Caco-2 (cell line): Measurements from ENCODE around the gene TAF3. TPM values are rescaled to one million over a fixed set of nuclear protein-coding genes. Genes with fewer than 3 reads are reported as not detected.

Experiments used
- BruUV-seq: library from RNA; stranded (reverse); fragments of 400-500 nt; replicated peaks from 2 replicates; lab custom pipeline; 2021; lab: Mats Ljungman, UMichigan
- CTCF ChIA-PET: fragments of 300-600 bp; sonication (Branson Sonifier 250); formaldehyde crosslinking; loops from one replicate; lab custom pipeline; 2022; ENCODE audit warnings: antibody characterized with exemption; lab: Charles Lee
- POLR2A ChIA-PET: fragments of 300-600 bp; sonication (Branson Sonifier 250); formaldehyde crosslinking; loops from one replicate; lab custom pipeline; 2022; ENCODE audit warnings: antibody characterized with exemption; lab: Charles Lee
- DNase-seq, 2 experiments: peaks; one replicate each; pipeline versions ENCODE4 v3.0.0 to v3.0.0-alpha.2; 2020 to 2022
- H3K27me3 ChIP-seq: replicated peaks from 2 replicates; pipeline ENCODE4 v1.6.0; 2011; ENCODE audit warnings: low read length; ENCODE audit not compliant: control insufficient read depth, insufficient read depth
- H3K36me3 ChIP-seq: 2 replicates; pipeline ENCODE4 v1.5.1; 2011; ENCODE audit warnings: low read length; ENCODE audit not compliant: control insufficient read depth, insufficient read depth
- H3K4me1 ChIP-seq: fragments of 250-450 bp; sonication (Bioruptor Pico); 2 replicates; pipeline ENCODE4 v1.5.1; 2020; ENCODE audit warnings: mild to moderate bottlenecking
- H3K4me3 ChIP-seq: 2 replicates; pipeline ENCODE4 v1.5.1; 2011; ENCODE audit warnings: low read depth, mild to moderate bottlenecking, control low read depth, low read length
- H3K9me3 ChIP-seq: fragments of 250-450 bp; sonication (Bioruptor Pico); 2 replicates; pipeline ENCODE4 v1.5.1; 2020; ENCODE audit warnings: mild to moderate bottlenecking, moderate library complexity
- H3K27ac Mint-ChIP-seq: one replicate; pipeline ENCODE4 v1.8.0; 2022; ENCODE audit warnings: mixed read lengths; ENCODE audit not compliant: unreplicated experiment
- H3K27me3 Mint-ChIP-seq: one replicate; pipeline ENCODE4 v1.8.0; 2022; ENCODE audit warnings: mixed read lengths; ENCODE audit not compliant: insufficient read depth, unreplicated experiment
- H3K36me3 Mint-ChIP-seq: one replicate; pipeline ENCODE4 v1.8.0; 2022; ENCODE audit warnings: mild to moderate bottlenecking, mixed read lengths; ENCODE audit not compliant: insufficient read depth, unreplicated experiment
- H3K4me1 Mint-ChIP-seq: one replicate; pipeline ENCODE4 v1.8.0; 2022; ENCODE audit warnings: low read depth, mixed read lengths; ENCODE audit not compliant: unreplicated experiment
- H3K4me3 Mint-ChIP-seq: one replicate; pipeline ENCODE4 v1.8.0; 2022; ENCODE audit warnings: mild to moderate bottlenecking, moderate library complexity, mixed read lengths; ENCODE audit not compliant: unreplicated experiment
- H3K9me3 Mint-ChIP-seq: one replicate; pipeline ENCODE4 v1.8.0; 2022; ENCODE audit warnings: mixed read lengths; ENCODE audit not compliant: unreplicated experiment
- intact Hi-C: fragments of 100-400 bp; cut with micrococcal nuclease; formaldehyde crosslinking; loops from one replicate; pipeline ENCODE4 v1.10.0; 2022; ENCODE audit not compliant: unreplicated experiment
- total RNA-seq: library from RNA; stranded (reverse); gene quantifications from 2 replicates; pipeline ENCODE4 v1.2.3, GENCODE V29; 2022
- TF ChIP-seq, protein P1 (sequence below), 2 experiments: fragments of 200-600 bp in 1 of 2; IDR thresholded peaks; 1 replicate in 1 of 2; 2 replicates in 1 of 2; pipeline versions ENCODE4 v1.5.1 to v1.8.0; 2011 to 2022; ENCODE audit warnings: antibody characterized with exemption in 1 of 2, control low read depth in 1 of 2, inconsistent platforms in 1 of 2, low read depth in 1 of 2, low read length in 1 of 2, mild to moderate bottlenecking in 1 of 2, moderate library complexity in 1 of 2; ENCODE audit not compliant: insufficient read depth in 1 of 2, severe bottlenecking in 1 of 2, unreplicated experiment in 1 of 2

TAF3 gene
- total RNA-seq, 1 experiment from 2014 or later, result 30.6 TPM

DNA sequence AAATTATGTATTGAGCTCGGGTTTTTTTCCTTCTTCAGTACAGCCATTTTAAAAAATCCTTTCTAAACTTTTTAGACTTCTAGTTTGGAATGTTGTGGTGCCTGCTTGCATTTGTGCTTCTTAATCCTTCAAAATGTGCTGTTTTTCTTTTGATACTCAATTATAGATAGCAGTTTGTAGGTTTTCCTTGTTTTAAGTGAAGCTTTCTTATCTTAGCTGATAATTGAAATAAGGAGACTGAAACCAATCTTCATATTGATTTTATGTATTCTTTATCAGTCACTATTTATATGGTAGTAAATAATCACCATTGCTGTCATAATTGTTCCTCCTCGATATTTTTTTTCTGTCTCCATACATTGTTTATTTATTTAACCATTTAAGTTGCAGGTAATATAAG is 56.6 kb downstream of the TAF3 start:
- H3K27ac Mint-ChIP-seq, result no peak overlapping the region
- Histone ChIP-seq H3K9me3 (no peaks in the 10 kb centered on the region), H3K27me3 (no peaks in the 10 kb centered on the region), H3K4me1 (peaks cover 28% of the 10 kb centered on the region), H3K36me3 (no peaks in the 10 kb centered on the region), H3K4me3 (no peak overlapping the region)
- no peaks in the 10 kb centered on the region for H3K27me3 Mint-ChIP-seq
- H3K4me1 Mint-ChIP-seq, result peaks cover 12% of the 10 kb centered on the region
- CTCF ChIA-PET, result no interaction called here
- BruUV-seq, result no TSS peak
- H3K9me3 Mint-ChIP-seq, result no peaks in the 10 kb centered on the region
- TF ChIP-seq, protein P1, sequence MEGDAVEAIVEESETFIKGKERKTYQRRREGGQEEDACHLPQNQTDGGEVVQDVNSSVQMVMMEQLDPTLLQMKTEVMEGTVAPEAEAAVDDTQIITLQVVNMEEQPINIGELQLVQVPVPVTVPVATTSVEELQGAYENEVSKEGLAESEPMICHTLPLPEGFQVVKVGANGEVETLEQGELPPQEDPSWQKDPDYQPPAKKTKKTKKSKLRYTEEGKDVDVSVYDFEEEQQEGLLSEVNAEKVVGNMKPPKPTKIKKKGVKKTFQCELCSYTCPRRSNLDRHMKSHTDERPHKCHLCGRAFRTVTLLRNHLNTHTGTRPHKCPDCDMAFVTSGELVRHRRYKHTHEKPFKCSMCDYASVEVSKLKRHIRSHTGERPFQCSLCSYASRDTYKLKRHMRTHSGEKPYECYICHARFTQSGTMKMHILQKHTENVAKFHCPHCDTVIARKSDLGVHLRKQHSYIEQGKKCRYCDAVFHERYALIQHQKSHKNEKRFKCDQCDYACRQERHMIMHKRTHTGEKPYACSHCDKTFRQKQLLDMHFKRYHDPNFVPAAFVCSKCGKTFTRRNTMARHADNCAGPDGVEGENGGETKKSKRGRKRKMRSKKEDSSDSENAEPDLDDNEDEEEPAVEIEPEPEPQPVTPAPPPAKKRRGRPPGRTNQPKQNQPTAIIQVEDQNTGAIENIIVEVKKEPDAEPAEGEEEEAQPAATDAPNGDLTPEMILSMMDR (IDR thresholded peaks at IDR 0.05; ENCODE audit: insufficient read depth in 1 of 2, low read depth in 1 of 2, low read length in 1 of 2, severe bottlenecking in 1 of 2, unreplicated experiment in 1 of 2), result no peak
- peaks cover 7% of the 10 kb centered on the region for H3K36me3 Mint-ChIP-seq
- POLR2A ChIA-PET, result no interaction called here
- no peak overlapping the region for H3K4me3 Mint-ChIP-seq
- intact Hi-C loops, result loop anchor here (5.0 to 10.0 kb wide), 6 partner anchors 177 to 1430 kb away; partner anchors contain the start of gene GATA3
- DNase-seq, result no peak

DNA sequence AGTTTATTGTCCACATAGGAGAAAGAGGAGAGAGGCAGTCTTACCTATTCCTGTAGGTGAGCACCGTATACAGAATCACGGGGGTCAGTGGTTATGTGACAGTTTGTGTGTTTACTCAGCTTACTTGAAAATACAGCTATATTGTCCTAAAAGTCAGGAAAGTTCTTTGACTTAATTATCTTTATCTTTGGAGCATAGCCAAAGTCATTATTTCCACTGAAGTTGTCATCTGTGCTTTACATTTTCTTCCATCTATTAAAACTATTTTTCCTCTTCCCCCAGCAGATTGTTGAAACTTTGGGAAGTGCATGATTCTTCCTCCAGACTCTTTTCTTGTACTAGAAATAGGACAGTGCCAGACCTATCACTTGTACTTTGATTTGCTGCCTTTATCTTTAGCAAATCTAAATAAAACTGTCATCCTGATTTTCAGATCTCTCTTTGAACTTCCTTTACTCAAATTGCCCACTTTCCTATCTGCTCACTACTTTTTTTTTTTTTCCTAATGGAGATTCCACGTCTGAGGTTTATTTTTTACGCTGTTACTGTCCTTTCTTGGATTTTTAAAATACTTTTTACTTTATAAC is 58.3 kb downstream of the TAF3 start:
- no peak overlapping the region for H3K4me3 Mint-ChIP-seq
- peaks cover 7% of the 10 kb centered on the region for H3K36me3 Mint-ChIP-seq
- no peaks in the 10 kb centered on the region for H3K9me3 Mint-ChIP-seq
- H3K4me1 ChIP-seq, result peaks cover 24% of the 10 kb centered on the region
- POLR2A ChIA-PET, result no interaction called here
- no peak for DNase-seq
- peaks cover 12% of the 10 kb centered on the region for H3K4me1 Mint-ChIP-seq
- H3K27ac Mint-ChIP-seq, result no peak overlapping the region
- H3K27me3 ChIP-seq, result no peaks in the 10 kb centered on the region
- H3K36me3 ChIP-seq, result no peaks in the 10 kb centered on the region
- no TSS peak for BruUV-seq
- TF ChIP-seq, protein P1 (IDR thresholded peaks at IDR 0.05; ENCODE audit: insufficient read depth in 1 of 2, low read depth in 1 of 2, low read length in 1 of 2, severe bottlenecking in 1 of 2, unreplicated experiment in 1 of 2), result no peak
- CTCF ChIA-PET, result no interaction called here
- no peaks in the 10 kb centered on the region for H3K9me3 ChIP-seq
- H3K27me3 Mint-ChIP-seq, result no peaks in the 10 kb centered on the region
- H3K4me3 ChIP-seq, result no peak overlapping the region
- intact Hi-C loops, result loop anchor here (5.0 to 10.0 kb wide), 6 partner anchors 176 to 1428 kb away; partner anchors contain the start of gene GATA3

DNA sequence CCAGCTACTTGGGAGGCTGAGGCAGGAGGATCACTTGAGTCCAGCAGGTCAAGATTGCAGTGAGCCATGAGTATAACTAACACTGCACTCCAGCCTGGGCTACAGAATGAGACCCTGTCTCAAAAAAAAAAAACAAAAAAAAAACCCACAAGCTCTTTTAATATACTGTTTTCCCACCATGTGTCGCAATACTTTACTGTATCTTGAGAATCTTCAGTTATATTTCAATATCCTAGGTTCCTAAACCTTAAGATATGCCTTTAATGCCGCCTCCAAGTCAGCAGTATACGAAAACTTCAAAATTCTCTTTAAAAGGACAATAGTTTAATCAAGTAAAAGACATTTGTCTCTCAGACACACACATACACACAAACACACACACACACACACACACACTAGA is 62.8 kb downstream of the TAF3 start:
- Histone ChIP-seq H3K9me3 (no peaks in the 10 kb centered on the region), H3K4me3 (no peak overlapping the region), H3K4me1 (peaks cover 17% of the 10 kb centered on the region), H3K36me3 (no peaks in the 10 kb centered on the region), H3K27me3 (no peaks in the 10 kb centered on the region)
- ChIA-PET CTCF (no interaction called here), POLR2A (no interaction called here)
- DNase-seq, result no peak
- no peaks in the 10 kb centered on the region for H3K27me3 Mint-ChIP-seq
- H3K9me3 Mint-ChIP-seq, result no peaks in the 10 kb centered on the region
- no peak overlapping the region for H3K4me3 Mint-ChIP-seq
- H3K27ac Mint-ChIP-seq, result no peak overlapping the region
- TF ChIP-seq, protein P1 (IDR thresholded peaks at IDR 0.05; ENCODE audit: insufficient read depth in 1 of 2, low read depth in 1 of 2, low read length in 1 of 2, severe bottlenecking in 1 of 2, unreplicated experiment in 1 of 2), result no peak
- H3K4me1 Mint-ChIP-seq, result peaks cover 14% of the 10 kb centered on the region
- H3K36me3 Mint-ChIP-seq, result no peaks in the 10 kb centered on the region
- intact Hi-C loops, result no loop called here
- BruUV-seq, result no TSS peak
